Measurements from ENCODE around the gene DEFB114. TPM values are rescaled to one million over a fixed set of nuclear protein-coding genes. Genes with fewer than 3 reads are reported as not detected.

The DEFB114 gene, protein sequence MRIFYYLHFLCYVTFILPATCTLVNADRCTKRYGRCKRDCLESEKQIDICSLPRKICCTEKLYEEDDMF
- total RNA-seq (not detected), polyA plus RNA-seq (not detected)

DNA sequence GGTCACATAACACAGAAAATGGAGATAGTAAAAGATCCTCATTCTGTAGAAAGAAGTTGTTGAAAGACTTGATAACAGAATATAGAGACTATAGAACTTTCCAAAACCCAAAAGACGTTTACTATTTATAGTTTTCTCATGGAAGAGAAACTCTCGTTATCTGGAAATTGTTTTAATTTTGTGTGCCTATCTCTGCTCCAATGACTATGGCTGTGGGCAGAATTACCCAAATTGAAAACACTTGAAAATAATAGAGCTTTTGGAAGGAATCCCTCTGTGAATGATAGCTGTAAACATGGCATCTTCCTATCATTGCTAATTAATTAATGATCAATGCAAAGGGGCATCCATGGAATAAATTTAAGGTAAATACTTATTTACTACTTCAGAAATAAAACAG, at the start of gene DEFB114:
Gene DEFB114, minus strand, starts transcription at position 101 of the 400 bp plus-strand sequence. Its CDS starts 59 bp downstream, at position 42.
- H3K27me3 ChIP-seq (ENCODE audit: control insufficient read depth, insufficient read depth, low read length), result no peaks in the 10 kb centered on the region
- no peak within 1 kb of the TSS for H3K27ac ChIP-seq (ENCODE audit: insufficient read depth, low read length, poor library complexity, severe bottlenecking)
- DNase-seq (no peak), ATAC-seq (ENCODE audit: low read depth in 2 of 2) (no peak)
- Mint-ChIP-seq H3K4me1 (no peaks in the 10 kb centered on the region), H3K27me3 (no peaks in the 10 kb centered on the region), H3K9me3 (peaks cover 0 to 11% (median 0%) of the 10 kb centered on the region in 7 donors), H3K4me3 (no peak within 1 kb of the TSS), H3K36me3 (no peaks in the 10 kb centered on the region), H3K27ac (no peak within 1 kb of the TSS)
- H3K36me3 ChIP-seq (ENCODE audit: control insufficient read depth, insufficient read depth, low read length), result no peaks in the 10 kb centered on the region
- no peaks in the 10 kb centered on the region for H3K9me3 ChIP-seq (ENCODE audit: control insufficient read depth in 2 of 2, low read length in 2 of 2)
- no peaks in the 10 kb centered on the region for H3K4me1 ChIP-seq (ENCODE audit: control insufficient read depth, insufficient read depth, low read length, poor library complexity, severe bottlenecking)
- no peak within 1 kb of the TSS for H3K4me3 ChIP-seq (ENCODE audit: low read depth, low read length)

DNA sequence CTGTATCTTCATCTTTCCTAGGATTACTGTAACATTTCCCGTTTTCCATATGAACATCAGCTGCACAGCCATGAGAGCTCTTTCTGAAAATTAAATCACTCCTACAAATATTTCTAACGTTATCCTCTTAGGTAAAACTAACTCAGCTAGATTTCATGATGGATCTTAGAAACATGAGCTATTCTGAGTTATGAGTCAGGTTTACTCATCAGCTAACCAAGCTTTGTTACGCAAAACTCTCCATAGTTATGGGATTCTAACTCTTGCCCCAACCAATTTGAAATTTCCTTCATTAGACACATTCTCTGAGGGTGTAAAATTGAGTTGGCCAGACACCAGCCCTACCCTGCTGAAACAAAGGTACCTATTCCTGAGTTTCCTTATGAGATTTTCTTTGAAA, 43.9 kb upstream of the DEFB114 start:
- Histone ChIP-seq H3K36me3 (ENCODE audit: control insufficient read depth, insufficient read depth, low read length) (no peaks in the 10 kb centered on the region), H3K27me3 (ENCODE audit: control insufficient read depth, insufficient read depth, low read length) (no peaks in the 10 kb centered on the region), H3K4me1 (ENCODE audit: control insufficient read depth, insufficient read depth, low read length, poor library complexity, severe bottlenecking) (no peaks in the 10 kb centered on the region), H3K4me3 (ENCODE audit: low read depth, low read length) (no peak overlapping the region), H3K9me3 (ENCODE audit: control insufficient read depth in 2 of 2, low read length in 2 of 2) (no peaks in the 10 kb centered on the region), H3K27ac (ENCODE audit: insufficient read depth, low read length, poor library complexity, severe bottlenecking) (no peak overlapping the region)
- ATAC-seq (ENCODE audit: low read depth in 2 of 2) (no peak), DNase-seq (no peak)
- Mint-ChIP-seq H3K27ac (no peak overlapping the region), H3K36me3 (no peaks in the 10 kb centered on the region), H3K4me3 (no peak overlapping the region), H3K9me3 (peaks cover 0 to 10% (median under 1%) of the 10 kb centered on the region in 7 donors), H3K4me1 (no peaks in the 10 kb centered on the region), H3K27me3 (no peaks in the 10 kb centered on the region)

DNA sequence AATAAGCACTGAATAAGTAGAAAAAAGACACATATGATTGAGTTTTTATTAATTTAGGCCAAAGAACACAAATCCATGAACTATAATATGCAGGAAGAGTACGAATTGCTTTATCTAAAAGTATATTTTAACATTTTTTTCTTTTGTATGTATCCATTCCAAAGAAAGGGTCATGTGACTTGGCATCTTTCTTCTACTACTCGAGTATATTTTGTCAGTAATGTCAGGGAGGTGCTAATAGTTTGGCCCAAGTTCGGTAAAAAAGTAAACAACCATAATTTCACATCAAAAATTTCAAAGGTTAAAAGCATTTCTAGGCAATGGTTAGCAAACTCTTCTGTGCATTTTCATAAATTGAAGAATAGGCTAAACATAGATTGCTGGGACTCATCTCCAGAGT, 39.2 kb upstream of the DEFB114 start:
- Mint-ChIP-seq H3K27me3 (no peaks in the 10 kb centered on the region), H3K4me3 (no peak overlapping the region), H3K27ac (no peak overlapping the region)

DNA sequence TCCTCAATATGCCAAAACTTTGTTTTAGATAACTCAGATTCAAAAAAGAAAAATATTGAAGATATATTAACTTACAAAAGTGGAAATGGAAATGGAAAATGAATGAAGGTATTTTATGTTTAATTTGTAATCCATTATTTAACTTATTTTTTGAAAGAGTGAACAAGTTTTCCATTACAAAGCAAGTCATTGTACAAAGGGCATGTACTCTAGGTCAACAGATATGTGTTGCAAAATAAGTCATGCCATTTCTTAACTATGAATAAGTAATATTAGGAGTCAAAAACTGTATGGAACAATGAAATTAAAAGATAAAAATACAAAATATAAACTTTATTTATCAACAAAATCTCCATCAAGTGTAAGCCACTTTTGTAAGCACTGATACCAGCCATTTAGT, 31.3 kb upstream of the DEFB114 start:
- DNase-seq (no peak), ATAC-seq (ENCODE audit: low read depth in 2 of 2) (no peak)
- Histone ChIP-seq H3K27ac (ENCODE audit: insufficient read depth, low read length, poor library complexity, severe bottlenecking) (no peak overlapping the region), H3K4me3 (ENCODE audit: low read depth, low read length) (no peak overlapping the region), H3K9me3 (ENCODE audit: control insufficient read depth in 2 of 2, low read length in 2 of 2) (no peaks in the 10 kb centered on the region), H3K27me3 (ENCODE audit: control insufficient read depth, insufficient read depth, low read length) (no peaks in the 10 kb centered on the region), H3K36me3 (ENCODE audit: control insufficient read depth, insufficient read depth, low read length) (no peaks in the 10 kb centered on the region), H3K4me1 (ENCODE audit: control insufficient read depth, insufficient read depth, low read length, poor library complexity, severe bottlenecking) (no peaks in the 10 kb centered on the region)
- Mint-ChIP-seq H3K27ac (no peak overlapping the region), H3K4me1 (no peaks in the 10 kb centered on the region), H3K4me3 (no peak overlapping the region), H3K9me3 (peaks cover 0 to 14% (median 1%) of the 10 kb centered on the region in 7 donors), H3K36me3 (no peaks in the 10 kb centered on the region), H3K27me3 (no peaks in the 10 kb centered on the region)

More for the DNA sequence above, 39.2 kb upstream of the DEFB114 start:
- H3K4me3 ChIP-seq (ENCODE audit: low read depth, low read length), result no peak overlapping the region
- H3K4me1 Mint-ChIP-seq, result no peaks in the 10 kb centered on the region
- DNase-seq (no peak), ATAC-seq (ENCODE audit: low read depth in 2 of 2) (no peak)
- no peaks in the 10 kb centered on the region for H3K36me3 Mint-ChIP-seq
- peaks cover 0 to 4% of the 10 kb centered on the region in 2 experiments for H3K9me3 ChIP-seq (ENCODE audit: control insufficient read depth in 2 of 2, low read length in 2 of 2)
- no peaks in the 10 kb centered on the region for H3K36me3 ChIP-seq (ENCODE audit: control insufficient read depth, insufficient read depth, low read length)
- no peak overlapping the region for H3K27ac ChIP-seq (ENCODE audit: insufficient read depth, low read length, poor library complexity, severe bottlenecking)
- no peaks in the 10 kb centered on the region for H3K4me1 ChIP-seq (ENCODE audit: control insufficient read depth, insufficient read depth, low read length, poor library complexity, severe bottlenecking)
- no peaks in the 10 kb centered on the region for H3K27me3 ChIP-seq (ENCODE audit: control insufficient read depth, insufficient read depth, low read length)
- peaks cover 0 to 10% (median 2%) of the 10 kb centered on the region in 7 donors for H3K9me3 Mint-ChIP-seq

DNA sequence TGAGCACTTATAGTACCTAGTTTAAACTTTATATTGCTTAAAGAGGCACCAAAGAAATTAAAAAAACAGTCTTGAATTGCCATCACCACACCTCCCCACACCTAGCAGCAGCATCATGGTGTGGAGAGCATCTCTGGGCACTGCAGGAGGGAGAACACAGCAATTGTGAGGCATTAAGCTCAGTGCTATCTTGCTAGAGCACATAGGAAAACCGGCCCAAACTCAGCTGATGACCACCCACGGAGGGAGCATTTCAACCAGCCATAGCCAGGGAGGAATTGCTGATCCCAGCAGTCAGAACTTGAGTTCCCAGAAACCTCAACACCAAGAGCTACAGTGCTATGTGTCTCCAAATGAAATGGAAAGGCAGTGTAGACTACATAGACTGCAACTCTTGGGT, 24.9 kb upstream of the DEFB114 start:
- H3K36me3 Mint-ChIP-seq, result no peaks in the 10 kb centered on the region
- no peak for ATAC-seq (ENCODE audit: low read depth in 2 of 2)

DNA sequence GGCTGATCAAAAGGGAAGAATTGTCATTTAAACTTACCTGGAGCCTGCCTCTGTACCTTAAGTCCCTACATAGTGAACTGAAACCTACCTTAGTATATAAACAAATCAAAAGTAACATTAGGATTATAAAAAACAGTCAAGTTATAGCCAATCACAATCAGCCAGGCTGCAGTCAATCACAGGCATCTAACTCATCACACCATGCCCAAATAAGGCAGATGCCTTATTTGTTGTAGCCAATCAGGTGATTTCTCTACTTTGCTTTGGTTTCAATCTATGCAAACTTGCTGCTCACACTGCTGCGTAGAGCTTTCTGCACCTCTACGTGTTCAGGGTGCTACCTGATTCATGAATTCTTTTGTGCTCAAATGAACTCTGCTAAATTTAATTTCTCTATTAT, 23.8 kb upstream of the DEFB114 start:
- H3K4me1 ChIP-seq (ENCODE audit: control insufficient read depth, insufficient read depth, low read length, poor library complexity, severe bottlenecking), result no peaks in the 10 kb centered on the region
- H3K27ac ChIP-seq (ENCODE audit: insufficient read depth, low read length, poor library complexity, severe bottlenecking), result no peak overlapping the region
- H3K4me3 Mint-ChIP-seq, result no peak overlapping the region
- peaks cover 0 to 11% (median 0%) of the 10 kb centered on the region in 7 donors for H3K9me3 Mint-ChIP-seq
- H3K9me3 ChIP-seq (ENCODE audit: control insufficient read depth in 2 of 2, low read length in 2 of 2), result peaks cover 0 to 4% of the 10 kb centered on the region in 2 experiments
- no peaks in the 10 kb centered on the region for H3K4me1 Mint-ChIP-seq
- H3K36me3 ChIP-seq (ENCODE audit: control insufficient read depth, insufficient read depth, low read length), result no peaks in the 10 kb centered on the region
- no peak overlapping the region for H3K4me3 ChIP-seq (ENCODE audit: low read depth, low read length)
- H3K27ac Mint-ChIP-seq, result no peak overlapping the region
- no peaks in the 10 kb centered on the region for H3K36me3 Mint-ChIP-seq
- ATAC-seq (ENCODE audit: low read depth in 2 of 2), result no peak
- no peaks in the 10 kb centered on the region for H3K27me3 Mint-ChIP-seq
- no peaks in the 10 kb centered on the region for H3K27me3 ChIP-seq (ENCODE audit: control insufficient read depth, insufficient read depth, low read length)
- DNase-seq, result no peak

More for the DNA sequence above, 24.9 kb upstream of the DEFB114 start:
- Histone ChIP-seq H3K9me3 (ENCODE audit: control insufficient read depth in 2 of 2, low read length in 2 of 2) (peaks cover 0 to 4% of the 10 kb centered on the region in 2 experiments), H3K4me3 (ENCODE audit: low read depth, low read length) (no peak overlapping the region), H3K27ac (ENCODE audit: insufficient read depth, low read length, poor library complexity, severe bottlenecking) (no peak overlapping the region), H3K27me3 (ENCODE audit: control insufficient read depth, insufficient read depth, low read length) (no peaks in the 10 kb centered on the region), H3K4me1 (ENCODE audit: control insufficient read depth, insufficient read depth, low read length, poor library complexity, severe bottlenecking) (no peaks in the 10 kb centered on the region), H3K36me3 (ENCODE audit: control insufficient read depth, insufficient read depth, low read length) (no peaks in the 10 kb centered on the region)
- Mint-ChIP-seq H3K4me3 (no peak overlapping the region), H3K27ac (no peak overlapping the region), H3K27me3 (no peaks in the 10 kb centered on the region), H3K9me3 (peaks cover 0 to 14% (median 0%) of the 10 kb centered on the region in 7 donors), H3K4me1 (no peaks in the 10 kb centered on the region)
- DNase-seq, result no peak

DNA sequence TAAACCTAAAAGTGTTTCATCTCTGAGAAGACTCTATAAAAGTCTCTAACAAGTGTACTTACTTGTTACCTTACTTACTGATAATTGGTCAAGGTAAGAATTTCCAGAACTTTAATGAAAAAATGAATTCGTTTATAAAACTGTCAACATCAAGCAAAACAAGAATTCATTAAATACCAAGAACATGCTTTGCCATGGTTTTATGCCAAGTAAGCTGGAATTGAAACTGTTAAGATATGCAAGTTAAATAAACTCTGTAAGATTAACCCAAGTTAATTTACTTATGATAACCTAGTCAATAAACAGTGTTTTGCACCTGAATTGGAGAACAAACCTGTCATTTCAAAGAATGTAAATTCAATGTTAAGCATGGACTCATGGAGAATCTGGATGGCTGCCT, 22.6 kb upstream of the DEFB114 start:
- ATAC-seq (ENCODE audit: low read depth in 2 of 2), result no peak

DNA sequence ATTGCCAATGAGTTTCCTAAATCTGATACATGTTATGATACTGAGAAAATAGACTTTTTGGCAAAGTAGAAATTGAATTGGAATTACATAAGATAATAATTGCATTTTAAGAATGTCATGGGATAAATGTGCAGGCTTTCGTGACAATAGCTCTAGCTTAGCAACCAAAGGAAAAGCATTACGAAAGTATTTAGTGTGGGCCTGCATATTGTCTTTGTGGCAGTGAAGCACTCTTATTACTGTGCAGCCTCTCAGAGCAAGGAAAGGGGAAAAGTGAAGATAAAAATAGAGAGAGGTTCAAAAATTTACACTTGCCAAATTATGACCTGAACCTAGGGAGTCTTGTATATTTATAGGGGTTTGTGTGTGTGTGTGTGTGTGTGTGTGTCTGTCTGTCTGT, 18.1 kb upstream of the DEFB114 start:
- Mint-ChIP-seq H3K27ac (no peak overlapping the region), H3K36me3 (no peaks in the 10 kb centered on the region), H3K4me1 (peaks cover 0 to 5% (median under 1%) of the 10 kb centered on the region in 4 donors), H3K4me3 (no peak overlapping the region), H3K9me3 (peaks cover 0 to 9% (median 5%) of the 10 kb centered on the region in 7 donors), H3K27me3 (no peaks in the 10 kb centered on the region)
- no peak for DNase-seq
- H3K9me3 ChIP-seq (ENCODE audit: control insufficient read depth in 2 of 2, low read length in 2 of 2), result no peaks in the 10 kb centered on the region
- no peak for ATAC-seq (ENCODE audit: low read depth in 2 of 2)
- no peak overlapping the region for H3K27ac ChIP-seq (ENCODE audit: insufficient read depth, low read length, poor library complexity, severe bottlenecking)
- H3K36me3 ChIP-seq (ENCODE audit: control insufficient read depth, insufficient read depth, low read length), result no peaks in the 10 kb centered on the region
- no peak overlapping the region for H3K4me3 ChIP-seq (ENCODE audit: low read depth, low read length)
- H3K27me3 ChIP-seq (ENCODE audit: control insufficient read depth, insufficient read depth, low read length), result no peaks in the 10 kb centered on the region
- H3K4me1 ChIP-seq (ENCODE audit: control insufficient read depth, insufficient read depth, low read length, poor library complexity, severe bottlenecking), result no peaks in the 10 kb centered on the region

More for the DNA sequence above, 22.6 kb upstream of the DEFB114 start:
- Mint-ChIP-seq H3K27ac (no peak overlapping the region), H3K27me3 (no peaks in the 10 kb centered on the region), H3K36me3 (no peaks in the 10 kb centered on the region), H3K4me3 (no peak overlapping the region), H3K4me1 (no peaks in the 10 kb centered on the region), H3K9me3 (peaks cover 0 to 6% (median 2%) of the 10 kb centered on the region in 7 donors)
- Histone ChIP-seq H3K4me3 (ENCODE audit: low read depth, low read length) (no peak overlapping the region), H3K9me3 (ENCODE audit: control insufficient read depth in 2 of 2, low read length in 2 of 2) (peaks cover 0 to 4% of the 10 kb centered on the region in 2 experiments), H3K4me1 (ENCODE audit: control insufficient read depth, insufficient read depth, low read length, poor library complexity, severe bottlenecking) (no peaks in the 10 kb centered on the region), H3K27me3 (ENCODE audit: control insufficient read depth, insufficient read depth, low read length) (no peaks in the 10 kb centered on the region), H3K36me3 (ENCODE audit: control insufficient read depth, insufficient read depth, low read length) (no peaks in the 10 kb centered on the region), H3K27ac (ENCODE audit: insufficient read depth, low read length, poor library complexity, severe bottlenecking) (no peak overlapping the region)
- DNase-seq, result no peak
